GM19324 (cell line): Measurements from ENCODE around the gene SH3BP5.

Experiments
- ATAC-seq: cut with Tn5 transposase; IDR thresholded peaks from one replicate; pipeline ENCODE4 v1.9.1; 2021; ENCODE audit warnings: mild to moderate bottlenecking, moderate library complexity; ENCODE audit not compliant: unreplicated experiment, low FRiP score

SH3BP5 gene

GRCh38 chr3:15301761-15302160 is 30.6 kb downstream of the SH3BP5 start:
- ATAC-seq: no peak

- no peak for ATAC-seq
Measured at GRCh38 chr3:15300323-15301078, 31.9 kb downstream of the SH3BP5 start.

GRCh38 chr3:15299036-15299435 is 33.4 kb downstream of the SH3BP5 start:
- ATAC-seq: no peak

- ATAC-seq: no peak
Measured at GRCh38 chr3:15298504-15298903, 33.9 kb downstream of the SH3BP5 start.

- ATAC-seq: no peak
Measured at GRCh38 chr3:15297608-15298350, 34.6 kb downstream of the SH3BP5 start.

GRCh38 chr3:15295506-15295905 is 36.9 kb downstream of the SH3BP5 start:
- no peak for ATAC-seq

GRCh38 chr3:15294929-15295328 is 37.5 kb downstream of the SH3BP5 start:
- ATAC-seq: no peak

GRCh38 chr3:15292765-15293522 is 39.4 kb downstream of the SH3BP5 start:
- no peak for ATAC-seq

GRCh38 chr3:15291589-15292541 is 40.5 kb downstream of the SH3BP5 start:
- peak; percentile 80 for ATAC-seq

- ATAC-seq: no peak
Measured at GRCh38 chr3:15290736-15291135, 41.6 kb downstream of the SH3BP5 start.

GRCh38 chr3:15289661-15290060 is 42.7 kb downstream of the SH3BP5 start:
- no peak for ATAC-seq

- no peak for ATAC-seq
Measured at GRCh38 chr3:15288331-15289035, 43.9 kb downstream of the SH3BP5 start.

- ATAC-seq: no peak
Measured at GRCh38 chr3:15287565-15288330, 44.6 kb downstream of the SH3BP5 start.

GRCh38 chr3:15286022-15286421 is 46.4 kb downstream of the SH3BP5 start:
- ATAC-seq: no peak

GRCh38 chr3:15284121-15284889 is 48.1 kb downstream of the SH3BP5 start:
- no peak for ATAC-seq

- ATAC-seq: peak; percentile 53
Measured at GRCh38 chr3:15283702-15284101, 48.7 kb downstream of the SH3BP5 start.

- no peak for ATAC-seq
Measured at GRCh38 chr3:15281817-15282216, 50.6 kb downstream of the SH3BP5 start.
